DND-41 (cell line): Measurements from ENCODE around the gene KIAA0753.

Experiments
- ATAC-seq: fragments of 200-7000 bp; cut with Tn5 transposase; 3 replicates; pipeline ENCODE4 v1.9.1; 2021; ENCODE audit warnings: low read depth; ENCODE audit not compliant: insufficient read depth
- DNase-seq: peaks from one replicate; pipeline ENCODE4 v3.0.0-alpha.2; 2020
- H2AFZ ChIP-seq: 2 replicates; pipeline ENCODE4 v1.6.0; 2012; ENCODE audit warnings: low read depth, low read length
- H3K27ac ChIP-seq: 2 replicates; pipeline ENCODE4 v1.5.1; 2012; ENCODE audit warnings: low read length, inconsistent platforms
- H3K27me3 ChIP-seq: fragments of 200-600 bp; sonication (generic); 2 replicates; pipeline ENCODE4 v1.6.0; 2012; ENCODE audit warnings: low read length, mild to moderate bottlenecking, inconsistent platforms; ENCODE audit not compliant: insufficient read depth, poor library complexity
- H3K36me3 ChIP-seq: 2 replicates; pipeline ENCODE4 v1.5.1; 2012; ENCODE audit warnings: low read length, inconsistent platforms; ENCODE audit not compliant: insufficient read depth
- H3K4me1 ChIP-seq: 2 replicates; pipeline ENCODE4 v1.5.1; 2012; ENCODE audit warnings: mild to moderate bottlenecking, low read length; ENCODE audit not compliant: insufficient read depth
- H3K4me2 ChIP-seq: 2 replicates; pipeline ENCODE4 v1.6.0; 2012; ENCODE audit warnings: mild to moderate bottlenecking, moderate library complexity, low read length, inconsistent platforms; ENCODE audit not compliant: insufficient read depth
- H3K4me3 ChIP-seq, 2 experiments: fragments of 200-600 bp in 1 of 2; shearing (Covaris generic) in 1 of 2; 2 replicates each; pipeline ENCODE4 v1.5.1; 2012 to 2016; ENCODE audit warnings: inconsistent platforms in 2 of 2, low read length in 2 of 2, mild to moderate bottlenecking in 2 of 2, low read depth in 1 of 2, moderate library complexity in 1 of 2
- H3K79me2 ChIP-seq: 2 replicates; pipeline ENCODE4 v1.6.0; 2012; ENCODE audit warnings: low read length, inconsistent platforms; ENCODE audit not compliant: insufficient read depth
- H3K9ac ChIP-seq: 2 replicates; pipeline ENCODE4 v1.6.0; 2012; ENCODE audit warnings: low read depth, mild to moderate bottlenecking, inconsistent platforms, low read length, moderate library complexity
- H3K9me3 ChIP-seq: 2 replicates; pipeline ENCODE4 v1.5.1; 2012; ENCODE audit warnings: low read length, moderate library complexity, mild to moderate bottlenecking, inconsistent platforms; ENCODE audit not compliant: insufficient read depth, severe bottlenecking
- H4K20me1 ChIP-seq: 2 replicates; pipeline ENCODE4 v1.6.0; 2012; ENCODE audit warnings: low read length; ENCODE audit not compliant: insufficient read depth
- EZH2 ChIP-seq: IDR thresholded peaks from 3 replicates; pipeline ENCODE4 v1.6.1; 2012; ENCODE audit warnings: borderline replicate concordance, low read depth, mild to moderate bottlenecking, moderate library complexity, low read length, inconsistent platforms; ENCODE audit not compliant: severe bottlenecking
- TF ChIP-seq, protein P1 (sequence below): IDR thresholded peaks from 2 replicates; pipeline ENCODE4 v1.5.1; 2012; ENCODE audit warnings: borderline replicate concordance, low read length, moderate library complexity, mild to moderate bottlenecking; ENCODE audit not compliant: poor library complexity, severe bottlenecking; ENCODE audit errors: extremely low read depth

The KIAA0753 gene

GRCh38 chr17:6633263-6633662 is 7.2 kb downstream of the KIAA0753 start:
- TF ChIP-seq, protein P1, sequence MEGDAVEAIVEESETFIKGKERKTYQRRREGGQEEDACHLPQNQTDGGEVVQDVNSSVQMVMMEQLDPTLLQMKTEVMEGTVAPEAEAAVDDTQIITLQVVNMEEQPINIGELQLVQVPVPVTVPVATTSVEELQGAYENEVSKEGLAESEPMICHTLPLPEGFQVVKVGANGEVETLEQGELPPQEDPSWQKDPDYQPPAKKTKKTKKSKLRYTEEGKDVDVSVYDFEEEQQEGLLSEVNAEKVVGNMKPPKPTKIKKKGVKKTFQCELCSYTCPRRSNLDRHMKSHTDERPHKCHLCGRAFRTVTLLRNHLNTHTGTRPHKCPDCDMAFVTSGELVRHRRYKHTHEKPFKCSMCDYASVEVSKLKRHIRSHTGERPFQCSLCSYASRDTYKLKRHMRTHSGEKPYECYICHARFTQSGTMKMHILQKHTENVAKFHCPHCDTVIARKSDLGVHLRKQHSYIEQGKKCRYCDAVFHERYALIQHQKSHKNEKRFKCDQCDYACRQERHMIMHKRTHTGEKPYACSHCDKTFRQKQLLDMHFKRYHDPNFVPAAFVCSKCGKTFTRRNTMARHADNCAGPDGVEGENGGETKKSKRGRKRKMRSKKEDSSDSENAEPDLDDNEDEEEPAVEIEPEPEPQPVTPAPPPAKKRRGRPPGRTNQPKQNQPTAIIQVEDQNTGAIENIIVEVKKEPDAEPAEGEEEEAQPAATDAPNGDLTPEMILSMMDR = no peak
- no peak for TF ChIP-seq EZH2
- Histone ChIP-seq H3K36me3 (peaks cover 54% of the 10 kb centered on the region), H3K9me3 (no peaks in the 10 kb centered on the region), H3K27me3 (no peaks in the 10 kb centered on the region), H3K4me3 (no peak overlapping the region), H3K4me1 (0 out of 2 replicates have a peak, but pooled peaks cover 1% of the 10 kb centered on the region), H3K79me2 (no peaks in the 10 kb centered on the region; the same call in 1 of the 2 replicates), H3K9ac (no peak overlapping the region), H3K4me2 (no peak overlapping the region), H3K27ac (no peak overlapping the region), H2AFZ (no peak overlapping the region), H4K20me1 (peaks cover 6% of the 10 kb centered on the region; the same call in 1 of the 2 replicates)
- DNase-seq = no peak
- no peak for ATAC-seq

DNA sequence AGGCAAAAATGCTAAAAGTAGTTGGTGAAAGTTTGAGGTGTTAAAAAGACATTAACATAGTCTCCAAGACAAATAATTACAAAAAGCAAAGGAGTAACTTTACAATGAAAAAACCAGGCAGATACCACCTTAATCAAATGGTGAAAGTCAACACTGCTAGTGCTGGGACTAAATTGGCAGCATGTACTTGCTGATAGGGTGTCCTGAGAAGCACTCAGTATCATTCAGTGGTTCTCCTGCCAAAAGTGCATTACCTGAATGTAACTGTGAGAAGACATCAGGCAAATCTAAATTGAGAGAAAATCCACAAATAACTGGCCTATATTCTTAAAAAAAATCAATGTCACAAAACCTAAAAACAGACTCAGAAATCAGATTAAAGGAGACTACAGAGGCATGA is 8.0 kb downstream of the KIAA0753 start:
- TF ChIP-seq, protein P1 = no peak
- no peak for TF ChIP-seq EZH2
- no peak overlapping the region for H3K27ac ChIP-seq
- no peaks in the 10 kb centered on the region for H3K4me1 ChIP-seq
- H4K20me1 ChIP-seq = peaks cover 5% of the 10 kb centered on the region; the same call in 1 of the 2 replicates
- no peak overlapping the region for H3K4me2 ChIP-seq
- H3K4me3 ChIP-seq = no peak overlapping the region
- peaks cover 61% of the 10 kb centered on the region for H3K36me3 ChIP-seq
- no peak overlapping the region for H3K9ac ChIP-seq
- no peak overlapping the region for H2AFZ ChIP-seq
- no peaks in the 10 kb centered on the region for H3K9me3 ChIP-seq
- no peaks in the 10 kb centered on the region for H3K27me3 ChIP-seq
- DNase-seq = no peak
- no peak for ATAC-seq
- no peaks in the 10 kb centered on the region; the same call in 1 of the 2 replicates for H3K79me2 ChIP-seq

DNA sequence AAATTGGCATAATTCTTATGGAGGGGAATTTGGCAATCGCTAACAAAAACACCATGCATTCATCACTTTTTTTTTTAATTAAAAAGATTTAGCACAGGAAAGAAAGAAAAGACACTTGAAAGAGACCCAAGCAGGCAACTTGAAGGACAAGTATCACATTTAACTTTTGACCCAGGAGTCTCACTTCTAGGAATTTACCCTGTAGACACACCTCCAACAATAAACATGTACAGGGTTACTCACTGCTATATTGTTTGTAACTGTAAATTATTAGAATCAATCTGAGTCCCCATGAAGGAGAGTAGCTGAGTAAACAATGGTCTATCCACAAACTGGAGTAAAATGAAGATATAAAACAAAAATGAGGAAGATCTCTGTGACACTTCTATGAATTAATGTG is 10.1 kb downstream of the KIAA0753 start:
- Histone ChIP-seq H3K27ac (no peak overlapping the region), H3K4me3 (no peak overlapping the region), H3K4me1 (no peaks in the 10 kb centered on the region), H3K4me2 (no peak overlapping the region), H3K36me3 (peaks cover 77% of the 10 kb centered on the region), H3K9ac (no peak overlapping the region), H4K20me1 (peaks cover 3% of the 10 kb centered on the region; the same call in 1 of the 2 replicates), H3K9me3 (no peaks in the 10 kb centered on the region), H3K79me2 (no peaks in the 10 kb centered on the region), H2AFZ (no peak overlapping the region), H3K27me3 (no peaks in the 10 kb centered on the region)
- TF ChIP-seq, protein P1 = no peak
- no peak for TF ChIP-seq EZH2
- DNase-seq = no peak
- ATAC-seq = no peak

GRCh38 chr17:6627019-6627418 is 13.5 kb downstream of the KIAA0753 start:
- H3K27ac ChIP-seq = no peak overlapping the region
- no peak overlapping the region for H3K9ac ChIP-seq
- peaks cover 82% of the 10 kb centered on the region for H3K36me3 ChIP-seq
- H3K27me3 ChIP-seq = no peaks in the 10 kb centered on the region
- ATAC-seq = no peak
- no peak overlapping the region for H3K4me3 ChIP-seq
- no peaks in the 10 kb centered on the region for H3K79me2 ChIP-seq
- no peak for DNase-seq
- H3K9me3 ChIP-seq = no peaks in the 10 kb centered on the region
- no peak overlapping the region for H2AFZ ChIP-seq
- H3K4me1 ChIP-seq = no peaks in the 10 kb centered on the region
- peaks cover 3% of the 10 kb centered on the region; the same call in 1 of the 2 replicates for H4K20me1 ChIP-seq
- TF ChIP-seq, protein P1 = no peak
- no peak for TF ChIP-seq EZH2
- no peak overlapping the region for H3K4me2 ChIP-seq
